Natural killer cell treated with Interleukin-12 subunit alpha and Interleukin-12 subunit beta and Interleukin-15 and Interleukin-18, amount 100 ng/mL, for 72 hours (primary cell): Measurements from ENCODE around the gene PTPRD. TPM values are rescaled to one million over a fixed set of nuclear protein-coding genes. Genes with fewer than 3 reads are reported as not detected.

ENCODE experiments used
- ATAC-seq, 2 donors: fragments of 150-1000 bp; cut with Tn5 transposase in 1 of 2; sonication (Bioruptor Pico), chemical (Tn5 transposase) in 1 of 2; 2 replicates each; pipeline ENCODE4 v1.10.0; 2021
- DNase-seq: peaks from one replicate; pipeline ENCODE4 v3.0.0; 2022; ENCODE audit warnings: low spot score
- H3K27ac Mint-ChIP-seq, 2 donors: 1 replicate in 1 of 2; 2 replicates in 1 of 2; pipeline ENCODE4 v1.8.0; 2022; ENCODE audit warnings: mixed read lengths in 2 of 2, mild to moderate bottlenecking in 1 of 2, moderate library complexity in 1 of 2
- H3K27me3 Mint-ChIP-seq, 2 donors: 1 replicate in 1 of 2; 2 replicates in 1 of 2; pipeline ENCODE4 v1.8.0; 2022; ENCODE audit warnings: mixed read lengths in 2 of 2
- H3K36me3 Mint-ChIP-seq: one replicate; pipeline ENCODE4 v1.8.0; 2022; ENCODE audit warnings: mixed read lengths
- H3K4me1 Mint-ChIP-seq, 2 donors: 1 replicate in 1 of 2; 2 replicates in 1 of 2; pipeline ENCODE4 v1.8.0; 2022; ENCODE audit warnings: low read depth in 2 of 2, mixed read lengths in 2 of 2, mild to moderate bottlenecking in 1 of 2
- H3K4me3 Mint-ChIP-seq: one replicate; pipeline ENCODE4 v1.8.0; 2022; ENCODE audit warnings: mixed read lengths
- H3K9me3 Mint-ChIP-seq: 2 replicates; pipeline ENCODE4 v1.8.0; 2022; ENCODE audit warnings: mixed read lengths
- total RNA-seq, 2 donors: library from RNA; stranded (reverse); gene quantifications; one replicate each; pipeline ENCODE4 v1.2.3, GENCODE V29; 2022

The PTPRD gene
- total RNA-seq: 1 to 10 TPM in 1 of 2 donors, under 1 TPM in 1; 0.53 to 3.7 TPM

- no peak within 1 kb of the TSS for H3K27ac Mint-ChIP-seq
- H3K36me3 Mint-ChIP-seq: peaks cover 8% of the 10 kb centered on the region
- H3K4me1 Mint-ChIP-seq: no peaks in the 10 kb centered on the region
- H3K4me3 Mint-ChIP-seq: no peak within 1 kb of the TSS
- H3K27me3 Mint-ChIP-seq: peaks cover 12 to 19% of the 10 kb centered on the region in 2 donors
- DNase-seq (no peak), ATAC-seq (peak; percentile 17 to 50)
- H3K9me3 Mint-ChIP-seq: peaks cover 11% of the 10 kb centered on the region
These were observed at the start of gene PTPRD for GRCh38 chr9:10612641-10613398. PTPRD (minus strand) TSS chr9:10613002.

GRCh38 chr9:10661994-10662393 lies 49.2 kb upstream of the PTPRD start:
- no peak for ATAC-seq
- H3K27ac Mint-ChIP-seq: no peak overlapping the region

GRCh38 chr9:10661376-10661775 lies 48.6 kb upstream of the PTPRD start:
- no peak for ATAC-seq
- Mint-ChIP-seq H3K27ac (no peak overlapping the region), H3K4me1 (no peaks in the 10 kb centered on the region), H3K36me3 (no peaks in the 10 kb centered on the region), H3K4me3 (no peak overlapping the region), H3K9me3 (peaks cover 9% of the 10 kb centered on the region), H3K27me3 (no peaks in the 10 kb centered on the region)
- no peak for DNase-seq

More at GRCh38 chr9:10661994-10662393, 49.2 kb upstream of the PTPRD start:
- DNase-seq: no peak
- H3K9me3 Mint-ChIP-seq: peaks cover 9% of the 10 kb centered on the region
- H3K4me1 Mint-ChIP-seq: no peaks in the 10 kb centered on the region
- no peak overlapping the region for H3K4me3 Mint-ChIP-seq
- no peaks in the 10 kb centered on the region for H3K27me3 Mint-ChIP-seq
- H3K36me3 Mint-ChIP-seq: no peaks in the 10 kb centered on the region

- ATAC-seq (no peak), DNase-seq (no peak)
- no peak overlapping the region for H3K27ac Mint-ChIP-seq
- H3K36me3 Mint-ChIP-seq: peaks cover 20% of the 10 kb centered on the region
- no peaks in the 10 kb centered on the region for H3K27me3 Mint-ChIP-seq
- H3K4me1 Mint-ChIP-seq: no peaks in the 10 kb centered on the region
- peaks cover 16% of the 10 kb centered on the region for H3K9me3 Mint-ChIP-seq
- no peak overlapping the region for H3K4me3 Mint-ChIP-seq
These were observed 38.2 kb upstream of the PTPRD start for GRCh38 chr9:10651012-10651411.

- H3K27me3 Mint-ChIP-seq: no peaks in the 10 kb centered on the region
- peaks cover 16% of the 10 kb centered on the region for H3K36me3 Mint-ChIP-seq
- H3K27ac Mint-ChIP-seq: no peak overlapping the region
- DNase-seq: no peak
- no peak for ATAC-seq
- no peak overlapping the region for H3K4me3 Mint-ChIP-seq
- H3K4me1 Mint-ChIP-seq: no peaks in the 10 kb centered on the region
- H3K9me3 Mint-ChIP-seq: peaks cover 13% of the 10 kb centered on the region
These were observed 36.3 kb upstream of the PTPRD start for GRCh38 chr9:10649076-10649475.

- Mint-ChIP-seq H3K4me1 (no peaks in the 10 kb centered on the region), H3K27me3 (no peaks in the 10 kb centered on the region), H3K9me3 (peaks cover 7% of the 10 kb centered on the region), H3K27ac (no peak overlapping the region), H3K4me3 (no peak overlapping the region), H3K36me3 (no peaks in the 10 kb centered on the region)
- no peak for DNase-seq
- no peak for ATAC-seq
These were observed 21.0 kb upstream of the PTPRD start for GRCh38 chr9:10633785-10634184.

- H3K4me1 Mint-ChIP-seq: no peaks in the 10 kb centered on the region
- H3K9me3 Mint-ChIP-seq: peaks cover 12% of the 10 kb centered on the region
- ATAC-seq (no peak), DNase-seq (no peak)
- peaks cover 9% of the 10 kb centered on the region for H3K36me3 Mint-ChIP-seq
- H3K27ac Mint-ChIP-seq: no peak overlapping the region
- H3K27me3 Mint-ChIP-seq: peaks cover 12 to 19% of the 10 kb centered on the region in 2 donors
- no peak overlapping the region for H3K4me3 Mint-ChIP-seq
These were observed 1.5 kb upstream of the PTPRD start for GRCh38 chr9:10614196-10614800.

- peaks cover 9% of the 10 kb centered on the region for H3K36me3 Mint-ChIP-seq
- H3K27me3 Mint-ChIP-seq: peaks cover 12 to 19% of the 10 kb centered on the region in 2 donors
- no peaks in the 10 kb centered on the region for H3K4me1 Mint-ChIP-seq
- no peak overlapping the region for H3K4me3 Mint-ChIP-seq
- no peak overlapping the region for H3K27ac Mint-ChIP-seq
- H3K9me3 Mint-ChIP-seq: peaks cover 12% of the 10 kb centered on the region
- ATAC-seq: no peak
- DNase-seq: no peak
These were observed 617 bp upstream of the PTPRD start for GRCh38 chr9:10613419-10613818.

GRCh38 chr9:10605388-10605787 lies 7.4 kb downstream of the PTPRD start:
- Mint-ChIP-seq H3K4me1 (no peaks in the 10 kb centered on the region), H3K27ac (no peak overlapping the region), H3K9me3 (peaks cover 9% of the 10 kb centered on the region), H3K27me3 (no peaks in the 10 kb centered on the region), H3K36me3 (no peaks in the 10 kb centered on the region), H3K4me3 (no peak overlapping the region)
- DNase-seq (no peak), ATAC-seq (no peak)

GRCh38 chr9:10604927-10605326 lies 7.9 kb downstream of the PTPRD start:
- no peak for DNase-seq
- no peak overlapping the region for H3K27ac Mint-ChIP-seq
- peaks cover 9% of the 10 kb centered on the region for H3K9me3 Mint-ChIP-seq
- H3K27me3 Mint-ChIP-seq: no peaks in the 10 kb centered on the region
- H3K36me3 Mint-ChIP-seq: no peaks in the 10 kb centered on the region
- H3K4me3 Mint-ChIP-seq: no peak overlapping the region
- no peaks in the 10 kb centered on the region for H3K4me1 Mint-ChIP-seq
- ATAC-seq: no peak

- Mint-ChIP-seq H3K36me3 (no peaks in the 10 kb centered on the region), H3K4me3 (no peak overlapping the region), H3K27me3 (no peaks in the 10 kb centered on the region), H3K27ac (no peak overlapping the region), H3K9me3 (peaks cover 2% of the 10 kb centered on the region), H3K4me1 (no peaks in the 10 kb centered on the region)
- DNase-seq (no peak), ATAC-seq (no peak)
These were observed 15.0 kb downstream of the PTPRD start for GRCh38 chr9:10597801-10598200.

- Mint-ChIP-seq H3K27me3 (no peaks in the 10 kb centered on the region), H3K9me3 (peaks cover 4% of the 10 kb centered on the region), H3K27ac (no peak overlapping the region), H3K36me3 (no peaks in the 10 kb centered on the region), H3K4me1 (no peaks in the 10 kb centered on the region), H3K4me3 (no peak overlapping the region)
- no peak for DNase-seq
- ATAC-seq: no peak
These were observed 18.3 kb downstream of the PTPRD start for GRCh38 chr9:10594482-10594881.

GRCh38 chr9:10586407-10586806 lies 26.4 kb downstream of the PTPRD start:
- ATAC-seq (no peak), DNase-seq (no peak)
- H3K9me3 Mint-ChIP-seq: peaks cover 17% of the 10 kb centered on the region
- H3K27me3 Mint-ChIP-seq: no peaks in the 10 kb centered on the region
- H3K27ac Mint-ChIP-seq: no peak overlapping the region
- H3K4me3 Mint-ChIP-seq: no peak overlapping the region
- peaks cover 4% of the 10 kb centered on the region for H3K36me3 Mint-ChIP-seq
- no peaks in the 10 kb centered on the region for H3K4me1 Mint-ChIP-seq

GRCh38 chr9:10571699-10572098 lies 41.1 kb downstream of the PTPRD start:
- Mint-ChIP-seq H3K36me3 (peaks cover 4% of the 10 kb centered on the region), H3K27me3 (no peaks in the 10 kb centered on the region)
- ATAC-seq: no peak

More at GRCh38 chr9:10571699-10572098, 41.1 kb downstream of the PTPRD start:
- Mint-ChIP-seq H3K9me3 (peaks cover 14% of the 10 kb centered on the region), H3K27ac (no peak overlapping the region), H3K4me1 (no peaks in the 10 kb centered on the region), H3K4me3 (no peak overlapping the region)
- no peak for DNase-seq
